ENCODE results near the gene MTHFD1L.

DNA sequence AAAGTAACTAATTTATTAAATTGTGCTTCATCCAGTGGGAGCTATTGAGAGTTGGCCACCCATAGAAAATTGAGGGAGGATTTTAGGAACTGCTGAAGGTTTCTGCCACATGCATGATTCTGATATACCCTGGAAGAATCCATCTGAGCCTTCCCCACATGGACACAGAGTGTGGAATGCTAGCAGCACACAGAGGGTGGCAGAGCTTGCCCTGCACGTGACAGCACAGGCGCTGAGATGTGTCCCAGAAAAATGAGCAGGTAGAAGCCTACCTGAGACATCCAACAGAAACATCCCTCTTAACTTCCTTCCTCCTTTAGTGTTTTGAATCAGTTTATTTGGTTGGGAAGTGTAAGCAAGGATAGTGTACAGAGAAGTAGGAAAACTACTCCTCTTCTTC lies 96.9 kb downstream of the MTHFD1L start:
- no peak for TF ChIP-seq SRF (CRISPR knock-in tag; IDR thresholded peaks at IDR 0.05)
- TF ChIP-seq HDAC2 (IDR thresholded peaks at IDR 0.05): no peak
- no peak for TF ChIP-seq TSC22D4 (tag; IDR thresholded peaks at IDR 0.05)
- no peak for TF ChIP-seq YY1 (IDR thresholded peaks at IDR 0.05; ENCODE audit: borderline replicate concordance in 1 of 3, control insufficient read depth in 1 of 3, extremely low read depth in 1 of 3, insufficient read depth in 3 of 3, insufficient read length in 1 of 3, insufficient replicate concordance in 2 of 3, low read depth in 1 of 3, low read length in 2 of 3)
- TF ChIP-seq SP1 (CRISPR knock-in tag; IDR thresholded peaks at IDR 0.05): no peak
- no peak for TF ChIP-seq USF1 (CRISPR knock-in tag; IDR thresholded peaks at IDR 0.05)
- TF ChIP-seq MAFK (IDR thresholded peaks at IDR 0.05; ENCODE audit: low read length): no peak
- no peak for TF ChIP-seq PHF8 (IDR thresholded peaks at IDR 0.05; ENCODE audit: borderline replicate concordance, low read length)
- TF ChIP-seq EZH2 (IDR thresholded peaks at IDR 0.05; ENCODE audit: borderline replicate concordance, low read depth, low read length): no peak
- TF ChIP-seq NFYB (IDR thresholded peaks at IDR 0.05; ENCODE audit: extremely low read depth, insufficient read length): no peak
- no peak for TF ChIP-seq LCOR (CRISPR knock-in tag; IDR thresholded peaks at IDR 0.05)
- TF ChIP-seq, protein P1, sequence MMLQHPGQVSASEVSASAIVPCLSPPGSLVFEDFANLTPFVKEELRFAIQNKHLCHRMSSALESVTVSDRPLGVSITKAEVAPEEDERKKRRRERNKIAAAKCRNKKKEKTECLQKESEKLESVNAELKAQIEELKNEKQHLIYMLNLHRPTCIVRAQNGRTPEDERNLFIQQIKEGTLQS (IDR thresholded peaks at IDR 0.05): no peak
- TF ChIP-seq, protein P1 (CRISPR knock-in tag; conservative IDR thresholded peaks at IDR 0.05): no peak

Data from K562 (cell line).